Superior temporal gyrus (tissue), 1 donor: ENCODE data around the gene LRRC7.
"Not testable (repeated sequence)": the region's sequence is repeated elsewhere in the genome, so short reads cannot be mapped to it uniquely, and the experiment has no call there.

ENCODE experiments used
- DNase-seq: peaks from one replicate; pipeline ENCODE4 v3.0.0-alpha.2; 2016; ENCODE audit errors: extremely low spot score

LRRC7 gene

DNA sequence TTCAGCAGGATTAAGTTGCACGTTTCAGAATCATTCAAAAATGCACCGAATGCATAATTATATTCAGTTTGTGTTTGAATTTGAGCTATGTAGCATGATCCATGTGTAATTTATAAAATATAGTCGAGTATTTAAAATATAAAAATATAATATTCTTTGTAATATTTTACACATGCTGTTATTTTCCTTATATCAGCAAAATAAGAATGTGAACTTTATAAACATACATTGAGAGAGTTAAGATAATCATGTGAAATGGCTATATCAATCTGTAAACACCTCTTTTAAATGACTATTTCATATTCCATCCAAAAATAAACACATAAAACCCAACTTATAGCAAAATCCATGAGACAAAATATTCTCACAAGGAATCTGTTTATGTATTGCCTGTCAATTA, 303.7 kb downstream of the LRRC7 start:
- DNase-seq = no peak

DNA sequence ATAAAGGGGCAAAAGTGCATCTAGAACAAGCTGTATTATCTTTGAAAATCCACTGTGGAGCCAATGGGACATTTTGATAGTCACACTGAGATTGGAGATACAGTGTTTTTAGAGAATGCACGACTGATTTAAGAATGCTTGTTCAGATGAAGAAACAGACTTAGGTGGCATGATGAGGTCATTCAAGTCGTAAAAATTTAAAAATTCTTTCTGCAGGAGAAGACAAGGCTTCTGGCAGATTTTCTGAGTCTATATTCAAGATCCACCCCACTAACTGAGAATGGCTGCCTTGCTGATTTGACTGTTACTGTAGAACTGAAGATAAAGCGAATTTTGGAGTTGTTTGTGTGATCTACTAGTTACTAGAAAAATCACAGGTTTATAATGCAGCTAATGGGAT, 310.6 kb downstream of the LRRC7 start:
- DNase-seq = no peak

DNA sequence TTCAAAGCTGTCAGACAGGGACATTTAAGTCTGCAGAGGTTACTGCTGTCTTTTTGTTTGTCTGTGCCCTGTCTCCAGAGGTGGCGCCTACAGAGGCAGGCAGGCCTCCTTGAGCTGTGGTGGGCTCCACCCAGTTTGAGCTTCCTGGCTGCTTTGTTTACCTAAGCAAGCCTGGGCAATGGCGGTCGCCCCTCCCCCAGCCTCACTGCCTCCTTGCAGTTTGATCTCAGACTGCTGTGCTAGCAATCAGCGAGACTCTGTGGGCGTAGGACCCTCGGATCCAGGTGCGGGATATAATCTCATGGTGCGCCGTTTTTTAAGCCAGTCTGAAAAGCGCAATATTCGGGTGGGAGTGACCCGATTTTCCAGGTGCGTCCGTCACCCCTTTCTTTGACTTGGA, 320.3 kb downstream of the LRRC7 start:
- not testable (repeated sequence) for DNase-seq

DNA sequence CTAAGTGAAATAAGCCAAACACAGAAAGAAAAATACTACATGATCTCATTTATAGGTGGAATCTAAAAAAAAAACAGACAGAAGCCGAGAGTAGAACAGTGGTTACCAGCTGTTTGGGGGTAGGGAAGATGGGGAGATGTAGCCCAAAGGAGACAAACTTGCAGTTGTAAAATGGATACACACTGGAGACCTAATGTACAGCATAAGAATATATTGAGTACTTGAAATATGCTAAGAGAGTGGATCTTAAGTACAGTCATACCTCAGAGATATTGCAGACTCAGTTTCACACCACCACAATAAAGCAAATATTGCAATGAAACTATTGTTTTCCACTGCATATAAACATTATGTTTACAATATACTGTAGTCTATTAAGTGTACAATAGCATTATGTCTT, 320.9 kb downstream of the LRRC7 start:
- no peak for DNase-seq

DNA sequence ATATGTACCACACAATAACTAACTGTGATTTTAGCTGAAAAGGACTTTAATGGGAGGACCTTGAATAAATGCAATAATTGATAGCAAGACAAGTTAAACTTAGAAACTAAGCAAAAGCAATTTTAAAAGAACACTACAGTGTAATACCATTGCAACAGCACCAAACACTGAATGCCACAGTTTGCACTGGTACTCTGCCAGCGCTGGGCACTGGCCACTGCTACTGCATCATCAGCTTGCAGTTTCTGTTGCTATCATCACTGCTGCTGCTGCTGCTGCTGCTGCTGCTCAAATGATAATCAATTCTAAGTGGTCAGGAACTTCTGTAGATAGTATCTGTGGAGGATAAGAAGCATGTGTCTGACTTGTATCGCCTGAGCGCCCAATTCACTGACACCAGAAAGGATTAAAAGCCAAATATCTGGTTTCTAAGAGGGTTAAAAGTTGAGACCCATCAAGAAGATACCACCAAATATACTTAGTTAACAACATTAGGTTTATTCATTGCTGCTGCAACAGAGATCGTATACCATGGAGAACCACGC, 330.8 kb downstream of the LRRC7 start:
- peak; percentile 59 for DNase-seq

DNA sequence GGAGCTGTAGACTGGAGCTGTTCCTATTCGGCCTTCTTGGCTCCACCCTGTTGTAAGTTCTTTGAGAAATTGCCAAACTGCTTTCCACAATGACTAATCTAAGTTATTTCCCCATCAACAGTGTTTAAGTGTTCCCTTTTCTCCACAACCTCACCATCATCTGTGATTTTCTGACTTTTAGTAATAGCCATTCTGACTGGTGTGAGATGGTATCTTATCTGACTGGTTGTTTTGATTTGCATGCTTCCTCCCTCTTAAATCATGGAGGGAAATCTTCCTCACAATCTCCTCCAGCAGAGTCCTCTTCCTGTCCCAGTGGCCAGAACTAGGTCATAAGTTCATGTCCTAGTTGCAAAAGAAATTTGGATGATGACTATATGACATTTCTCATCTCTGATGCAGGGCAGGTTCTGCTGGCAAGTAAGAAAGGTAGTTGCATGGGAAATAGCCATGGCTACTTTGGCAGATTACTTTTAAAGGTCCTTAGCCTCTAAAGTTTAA, 343.6 kb downstream of the LRRC7 start:
- DNase-seq = no peak

DNA sequence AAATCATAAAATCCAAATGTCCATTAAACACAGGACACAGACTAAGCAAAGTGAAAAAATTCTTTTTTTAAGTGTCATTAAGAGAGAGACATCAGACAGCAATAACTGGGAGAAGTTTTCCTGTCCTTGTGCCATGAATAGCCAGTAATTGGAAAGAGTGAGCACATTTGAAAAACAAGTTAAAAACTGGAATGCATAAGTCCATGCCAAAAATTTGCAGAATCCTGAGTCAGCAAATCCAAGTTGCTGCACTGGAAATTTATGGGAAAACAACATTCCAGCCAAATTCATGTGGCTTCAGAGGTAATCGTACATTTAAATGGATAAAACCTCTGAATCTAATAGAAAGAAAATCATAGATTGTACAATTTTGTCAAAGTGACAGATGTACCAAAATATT, 346.3 kb downstream of the LRRC7 start:
- DNase-seq = peak; percentile 41

DNA sequence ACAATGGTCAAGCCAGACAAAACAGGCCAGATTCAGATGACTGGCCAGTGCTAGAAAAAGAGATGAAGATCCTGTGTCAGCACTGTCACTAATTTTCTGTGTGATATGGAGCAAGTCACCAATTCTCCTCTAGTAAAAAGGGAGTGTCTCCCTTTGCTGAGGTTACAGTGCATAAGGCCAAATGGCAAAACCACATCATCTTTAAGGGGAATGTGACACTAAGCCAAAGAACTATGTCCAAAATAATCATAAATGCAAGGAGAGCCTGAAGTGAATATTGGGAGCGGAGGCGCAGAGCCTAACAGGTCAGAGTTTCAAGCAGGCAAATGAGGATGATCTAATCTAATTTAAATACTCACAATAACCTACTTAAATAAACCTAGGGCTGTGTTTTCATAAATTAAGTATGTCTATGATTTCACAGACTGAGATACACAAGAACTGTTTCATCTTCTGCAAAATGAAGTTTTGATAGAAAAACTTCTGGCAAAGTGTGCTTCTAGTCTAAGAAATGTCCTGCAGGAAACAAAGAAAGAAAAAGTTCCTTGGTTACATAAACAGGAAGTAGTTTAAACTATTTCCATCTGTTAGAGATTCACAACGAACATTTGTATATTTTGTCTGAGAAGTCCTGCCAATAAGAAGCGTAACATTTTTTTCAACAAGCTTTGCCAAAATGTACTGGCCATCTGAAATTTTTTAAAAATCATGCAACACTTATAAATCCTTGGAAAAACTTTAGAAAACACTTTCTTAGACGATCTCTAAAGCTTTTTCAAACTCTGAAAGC, 347.4 kb downstream of the LRRC7 start:
- DNase-seq = peak; percentile 37

DNA sequence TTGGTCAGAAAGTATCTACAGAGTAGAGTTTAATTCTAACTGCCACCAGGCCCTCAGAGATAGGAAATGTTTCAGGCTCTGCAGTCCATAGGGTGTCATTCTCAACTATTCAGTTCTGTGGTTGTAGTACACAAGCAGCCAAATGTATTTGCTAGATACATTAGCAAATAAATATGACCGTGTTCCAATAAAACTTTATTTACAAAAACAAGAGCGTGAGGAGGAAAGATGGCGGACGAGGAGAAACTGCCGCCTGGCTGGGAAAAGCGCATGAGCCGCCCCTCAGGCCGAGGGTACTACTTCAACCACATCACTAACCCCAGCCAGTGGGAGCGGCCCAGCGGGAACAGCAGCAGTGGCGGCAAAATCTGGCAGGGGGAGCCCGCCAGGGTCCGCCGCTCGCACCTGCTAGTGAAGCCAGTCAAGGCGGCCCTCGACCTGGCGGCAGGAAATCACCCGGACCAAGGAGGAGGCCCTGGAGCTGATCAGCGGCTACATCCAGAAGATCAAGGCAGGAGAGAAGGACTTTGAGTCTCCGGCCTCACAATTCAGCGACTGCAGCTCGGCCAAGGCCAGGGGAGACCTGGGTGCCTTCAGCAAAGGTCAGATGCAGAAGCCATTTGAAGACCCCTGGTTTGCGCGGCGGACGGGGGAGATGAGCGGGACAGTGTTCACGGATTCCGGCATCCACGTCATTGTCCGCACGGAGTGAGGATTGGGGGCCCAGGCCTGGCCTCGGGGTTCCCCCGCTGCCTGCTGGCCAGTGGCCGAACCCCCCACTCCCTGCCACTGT, 351.6 kb downstream of the LRRC7 start:
- DNase-seq = no peak

DNA sequence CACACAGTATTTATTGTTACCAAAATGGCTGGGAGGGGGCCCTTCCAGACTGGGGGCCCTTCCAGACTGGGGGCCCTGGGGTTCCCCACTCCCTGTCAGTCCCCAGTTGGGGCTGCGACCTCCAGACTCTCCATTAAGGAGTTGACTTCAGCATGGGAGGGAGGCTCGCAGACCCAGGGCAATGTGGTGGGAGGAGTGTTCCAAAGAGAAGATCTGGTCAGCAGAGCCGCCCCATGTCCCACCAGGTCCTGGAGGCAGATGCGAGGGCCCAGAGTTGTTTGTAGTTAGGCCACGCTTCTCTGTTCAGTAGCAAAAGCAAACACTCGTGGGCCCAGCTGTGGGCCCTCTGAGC, 352.2 kb downstream of the LRRC7 start:
- DNase-seq = no peak

DNA sequence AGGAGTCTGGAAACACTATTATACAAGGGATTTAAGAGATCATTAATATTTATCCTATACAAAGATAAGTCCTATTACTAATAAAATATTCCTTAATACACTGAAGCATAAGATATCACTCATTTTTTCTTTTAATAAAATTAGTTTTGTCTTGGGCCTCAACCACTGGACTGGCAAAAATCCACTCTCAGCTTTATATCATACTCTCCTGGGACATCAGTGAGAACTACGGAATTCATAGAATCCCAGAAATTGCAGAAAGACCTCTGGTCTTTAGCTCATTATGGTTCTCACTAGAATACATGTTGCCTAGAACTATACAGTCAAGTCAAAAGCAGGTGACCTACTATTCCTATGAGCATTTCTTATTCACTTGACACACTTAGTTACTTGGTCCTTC, 352.7 kb downstream of the LRRC7 start:
- no peak for DNase-seq

DNA sequence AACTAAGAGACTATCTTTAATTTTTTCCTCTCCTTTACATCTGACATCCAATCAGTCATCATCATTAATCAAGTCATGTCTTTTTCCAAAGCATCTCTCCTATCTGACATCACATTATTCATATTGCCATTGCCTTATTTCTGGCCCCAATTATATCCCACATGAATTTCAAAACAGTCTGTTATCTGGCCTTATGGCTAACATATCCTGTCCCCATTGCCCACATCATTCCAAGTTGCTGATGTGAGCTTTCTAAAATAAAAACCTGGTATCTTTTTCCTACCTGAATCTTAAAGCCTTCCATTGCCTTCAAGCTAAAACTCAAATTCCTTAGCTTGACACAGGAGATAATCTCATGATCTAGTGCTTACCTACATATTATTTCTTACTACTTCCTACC, 353.8 kb downstream of the LRRC7 start:
- no peak for DNase-seq

DNA sequence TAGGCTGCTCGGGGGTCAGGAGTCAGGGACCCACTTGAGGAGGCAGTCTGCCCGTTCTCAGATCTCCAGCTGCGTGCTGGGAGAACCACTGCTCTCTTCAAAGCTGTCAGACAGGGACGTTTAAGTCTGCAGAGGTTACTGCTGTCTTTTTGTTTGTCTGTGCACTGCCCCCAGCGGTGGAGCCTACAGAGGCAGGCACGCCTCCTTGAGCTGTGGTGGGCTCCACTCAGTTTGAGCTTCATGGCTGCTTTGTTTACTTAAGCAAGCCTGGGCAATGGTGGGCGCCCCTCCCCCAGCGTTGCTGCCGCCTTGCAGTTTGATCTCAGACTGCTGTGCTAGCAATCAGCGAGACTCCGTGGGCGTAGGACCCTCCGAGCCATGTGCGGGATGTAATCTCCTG, 360.5 kb downstream of the LRRC7 start:
- DNase-seq = not testable (repeated sequence)

DNA sequence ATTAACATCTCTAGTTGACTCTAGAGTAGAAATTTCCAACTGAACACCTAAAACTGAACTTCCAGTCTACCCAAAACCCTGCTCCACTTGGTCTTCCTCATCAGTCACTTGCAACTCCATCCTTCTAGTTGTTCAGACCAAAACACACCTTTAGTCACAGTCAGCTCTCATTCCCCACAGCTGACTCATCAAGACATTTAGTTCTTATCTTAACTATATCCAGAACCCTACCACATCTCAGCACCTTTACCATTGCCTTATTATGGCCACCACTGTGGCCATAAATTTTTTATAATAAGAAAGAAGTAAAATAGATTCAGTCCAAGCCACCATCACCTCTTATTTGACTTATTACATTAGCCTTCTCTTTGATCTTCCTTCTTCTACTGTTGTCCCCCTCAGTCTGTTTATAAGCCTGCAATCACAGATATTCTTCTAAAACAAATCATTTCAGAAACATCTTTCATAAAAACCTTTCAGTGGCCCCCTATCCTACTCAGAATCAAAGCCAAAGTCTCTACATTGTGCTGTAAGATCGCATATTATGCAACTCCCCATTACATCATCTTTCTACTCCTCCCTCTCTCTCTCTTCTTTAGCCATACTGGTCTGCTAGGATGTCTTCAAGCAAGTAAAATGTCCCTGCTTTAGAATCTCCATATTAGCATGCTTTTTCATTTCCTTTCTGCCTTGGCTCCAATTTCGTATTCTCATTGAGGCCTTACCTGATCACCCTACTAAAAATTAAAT, 361.8 kb downstream of the LRRC7 start:
- DNase-seq = no peak

DNA sequence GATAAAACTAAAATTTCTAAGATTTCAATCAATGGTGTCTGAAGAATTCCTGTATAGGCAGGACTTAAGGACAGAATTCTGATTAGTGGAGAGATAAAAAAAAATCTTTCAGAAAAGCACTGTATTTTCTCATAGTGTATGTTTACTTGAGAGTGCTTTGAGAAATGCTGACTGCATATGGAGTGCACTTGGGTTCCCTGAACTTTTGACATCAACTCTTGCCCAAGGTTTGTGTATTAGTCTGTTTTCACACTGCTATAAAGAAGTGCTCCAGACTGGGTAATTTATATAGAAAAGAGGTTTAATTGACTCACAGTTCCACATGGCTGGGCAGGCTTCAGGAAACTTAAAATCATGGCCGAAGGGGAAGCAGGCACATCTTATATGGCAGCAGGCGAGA, 362.7 kb downstream of the LRRC7 start:
- no peak for DNase-seq

DNA sequence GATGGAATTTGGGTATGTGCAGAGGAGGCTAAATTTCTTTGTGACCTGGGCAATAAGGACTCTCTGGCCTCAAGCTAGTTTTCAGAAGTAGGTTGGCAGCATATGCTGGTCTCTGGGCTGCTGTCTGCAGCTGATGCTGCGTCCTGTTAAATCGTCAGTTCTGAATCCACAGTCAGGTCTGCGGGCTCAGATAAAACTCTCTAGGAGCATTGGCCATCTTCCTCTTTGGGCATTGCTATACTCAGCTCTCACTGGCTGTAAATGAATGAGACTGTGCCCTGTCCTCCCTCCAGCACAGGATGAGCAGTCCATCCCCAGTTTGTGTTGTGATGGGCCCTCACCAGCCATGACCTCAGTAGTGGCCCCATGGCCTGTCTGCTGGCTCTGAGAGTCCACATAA, 365.0 kb downstream of the LRRC7 start:
- DNase-seq = no peak

DNA sequence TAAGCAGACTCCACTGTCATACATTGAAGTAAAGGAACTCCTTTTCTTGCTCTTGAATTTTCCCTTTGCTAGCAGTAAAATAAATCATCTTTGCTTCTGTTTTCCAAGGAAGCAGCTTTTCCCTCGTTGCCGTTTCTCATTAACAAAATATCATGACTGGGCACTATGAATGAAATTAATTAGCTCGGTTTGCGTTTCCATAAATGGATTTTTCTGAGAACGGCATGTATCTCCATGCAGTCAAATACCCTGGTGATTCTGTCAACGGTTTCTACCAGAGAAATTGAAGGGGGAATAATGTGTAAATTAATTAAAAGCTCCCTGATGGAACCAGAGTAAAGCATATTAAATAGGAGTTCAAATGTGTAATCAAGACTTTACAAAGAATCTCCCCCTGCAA, 372.5 kb downstream of the LRRC7 start:
- DNase-seq = no peak

DNA sequence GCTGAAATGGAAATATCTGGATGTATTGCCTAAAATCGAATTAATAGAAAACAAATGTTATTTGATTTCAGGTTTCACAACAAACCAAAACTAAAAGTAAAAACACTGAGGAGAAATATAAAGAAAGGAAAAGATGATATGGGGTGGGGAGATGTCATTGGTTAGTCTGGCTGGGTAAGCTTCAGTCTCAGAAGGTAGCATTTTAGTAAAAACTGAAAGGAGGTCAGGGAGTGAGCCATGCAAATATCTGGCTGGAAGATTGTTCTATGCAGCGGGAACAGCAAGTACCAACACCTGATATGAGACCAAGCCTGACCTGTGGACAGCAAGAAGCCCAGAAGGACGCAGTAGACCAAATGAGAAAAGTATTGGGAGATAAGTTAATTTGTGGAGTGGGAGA, 373.1 kb downstream of the LRRC7 start:
- no peak for DNase-seq

DNA sequence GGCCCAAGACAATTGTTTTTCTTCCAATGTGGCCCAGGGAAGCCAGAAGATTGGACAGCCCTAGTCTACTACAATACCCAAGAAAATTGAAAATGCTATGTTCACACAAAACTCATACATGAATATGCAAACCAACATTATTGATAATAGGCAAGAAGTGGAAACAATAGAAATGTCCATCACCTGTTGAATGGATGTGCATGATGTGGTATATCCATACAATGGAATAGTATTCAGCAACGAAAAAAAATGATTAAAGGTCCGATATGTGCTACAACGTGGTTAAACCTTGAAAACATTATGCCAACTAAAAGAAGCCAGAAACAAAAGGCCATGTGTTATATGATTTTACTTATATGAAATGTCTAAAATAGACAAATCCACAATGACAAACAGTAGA, 375.3 kb downstream of the LRRC7 start:
- no peak for DNase-seq

DNA sequence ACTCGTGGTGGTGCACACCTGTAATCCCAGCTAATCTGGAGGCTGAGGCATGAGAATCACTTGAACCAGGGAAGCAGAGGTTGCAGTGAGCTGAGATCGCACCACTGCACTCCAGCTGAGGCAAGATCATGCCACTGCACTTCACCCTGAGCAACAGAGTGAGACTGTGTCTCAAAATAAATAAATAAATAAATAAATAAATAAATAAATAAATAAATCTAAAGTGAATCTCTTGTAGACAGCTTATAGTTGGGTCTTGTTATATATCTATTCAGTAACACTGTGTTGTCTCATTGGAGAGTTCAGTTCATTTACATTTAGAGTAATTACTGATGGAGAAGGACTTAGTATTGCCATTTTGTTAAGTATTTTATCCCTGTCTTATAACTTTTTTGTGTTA, 379.2 kb downstream of the LRRC7 start:
- no peak for DNase-seq

DNA sequence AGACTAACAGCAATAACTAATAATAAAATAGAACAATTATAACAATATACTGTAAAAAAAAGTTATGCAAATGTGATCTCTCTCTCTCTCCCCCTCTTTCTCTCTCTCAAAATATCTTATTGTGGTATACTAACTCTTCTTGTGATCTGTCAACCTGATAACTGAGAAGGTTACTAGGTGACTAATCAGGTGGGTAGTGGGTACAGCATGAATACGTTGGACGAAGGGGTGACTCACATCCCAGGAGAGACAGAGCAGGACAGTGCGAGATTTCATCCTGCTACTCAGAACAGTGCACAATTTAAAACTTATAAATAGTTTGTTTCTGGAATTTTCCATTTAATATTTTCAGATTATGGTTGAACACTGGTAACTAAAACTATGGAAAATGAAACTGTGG, 380.1 kb downstream of the LRRC7 start:
- DNase-seq = no peak

DNA sequence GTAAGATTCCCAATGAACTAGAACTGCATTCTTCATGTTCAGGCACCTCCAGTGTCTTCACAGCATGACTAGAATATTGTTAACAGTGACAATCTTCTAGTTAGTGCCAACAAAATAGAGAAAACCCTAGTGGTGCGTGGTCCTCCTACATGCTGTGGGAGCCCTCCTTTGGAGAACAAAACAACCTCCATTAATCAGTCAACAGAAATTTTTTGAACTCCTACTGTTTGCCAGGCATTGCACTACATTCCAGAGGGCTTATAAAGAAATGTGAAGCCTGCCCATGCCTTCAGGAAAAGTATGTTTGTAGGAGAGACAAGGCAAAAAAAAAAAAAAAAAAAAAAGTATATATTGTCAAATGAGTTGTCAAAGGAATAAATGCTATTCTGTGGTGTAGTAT, 385.0 kb downstream of the LRRC7 start:
- no peak for DNase-seq
